Prostate gland (tissue), 2 donors: ENCODE measurements around the gene LCP2. TPM values are rescaled to one million over a fixed set of nuclear protein-coding genes. Genes with fewer than 3 reads are reported as not detected.

ENCODE experiments used
- DNase-seq: peaks from one replicate; pipeline ENCODE4 v3.0.0-alpha.2; 2019; ENCODE audit warnings: low spot score
- H3K27ac ChIP-seq, 2 donors: fragments of 200-600 bp; sonication (generic); 2 replicates each; pipeline ENCODE4 v1.5.1; 2017 to 2019
- H3K27me3 ChIP-seq: fragments of 200-600 bp; sonication (generic); replicated peaks from 2 replicates; pipeline ENCODE4 v1.5.1; 2019; ENCODE audit not compliant: insufficient read depth
- H3K36me3 ChIP-seq, 2 donors: fragments of 200-600 bp; sonication (generic); 1 replicate in 1 of 2; 2 replicates in 1 of 2; pipeline versions ENCODE4 v1.5.1 to v1.8.1; 2017 to 2019
- H3K4me1 ChIP-seq: fragments of 200-600 bp; sonication (generic); replicated peaks from 2 replicates; pipeline ENCODE4 v1.5.1; 2019
- H3K4me3 ChIP-seq, 2 donors: fragments of 200-600 bp; sonication (generic); 2 replicates each; pipeline ENCODE4 v1.5.1; 2017 to 2019
- H3K9me3 ChIP-seq: fragments of 200-600 bp; sonication (generic); 2 replicates; pipeline ENCODE4 v1.5.1; 2017
- POLR2A ChIP-seq: fragments of 450-650 bp; IDR thresholded peaks from one replicate; pipeline ENCODE4 v1.6.1; 2016; ENCODE audit warnings: antibody characterized with exemption, mild to moderate bottlenecking
- POLR2AphosphoS5 ChIP-seq: sonication (generic); formaldehyde crosslinking; IDR thresholded peaks from one replicate; pipeline ENCODE4 v1.6.1; 2017; ENCODE audit warnings: antibody characterized with exemption
- WGBS: methylation state at CpG from one replicate; pipeline ENCODE4 v1.1.5; 2018; 5-methylcytosine and 5-hydroxymethylcytosine counted together
- intact Hi-C: fragments of 100-400 bp; cut with DNase I; formaldehyde crosslinking; loops from one replicate; pipeline ENCODE4 v1.14.2; 2022
- total RNA-seq, 2 donors: library from RNA; depleted of rRNA; stranded (reverse); fragments of >200 nt; gene quantifications; one replicate each; pipeline ENCODE4 v1.1.0, GENCODE V29; 2016
- TF ChIP-seq, protein P1 (sequence below), 4 experiments: fragments of 200-600 bp in 2 of 4; fragments of 450-650 bp in 2 of 4; sonication (generic) in 2 of 4; IDR thresholded peaks; 1 replicate in 3 of 4; 2 replicates in 1 of 4; pipeline ENCODE4 v1.5.1; 2016 to 2019; ENCODE audit warnings: antibody characterized with exemption in 4 of 4, mild to moderate bottlenecking in 2 of 4, moderate library complexity in 2 of 4

The LCP2 gene
- total RNA-seq, 2 donors from 2014 or later = 3.3 to 11.3 TPM

DNA sequence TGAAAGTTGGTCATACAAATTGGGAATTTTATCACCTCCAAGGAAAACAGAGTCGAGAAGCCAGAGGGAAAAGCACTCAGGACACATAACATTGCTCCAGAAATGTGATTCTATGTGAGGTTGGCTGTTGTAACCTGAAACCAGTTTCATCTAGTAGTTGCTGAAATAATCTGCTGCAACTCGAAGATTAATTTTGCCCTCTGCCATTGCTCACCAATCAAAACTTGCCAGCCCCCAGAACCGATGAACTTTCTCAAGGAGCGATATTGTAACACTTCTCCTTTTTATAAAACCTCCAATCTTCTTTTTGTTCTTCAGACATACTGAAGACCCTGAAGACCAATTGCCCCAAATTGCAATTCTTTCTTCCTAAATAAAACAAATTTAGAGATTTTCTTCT, 33.7 kb downstream of the LCP2 start:
- intact Hi-C loops = no loop called here

DNA sequence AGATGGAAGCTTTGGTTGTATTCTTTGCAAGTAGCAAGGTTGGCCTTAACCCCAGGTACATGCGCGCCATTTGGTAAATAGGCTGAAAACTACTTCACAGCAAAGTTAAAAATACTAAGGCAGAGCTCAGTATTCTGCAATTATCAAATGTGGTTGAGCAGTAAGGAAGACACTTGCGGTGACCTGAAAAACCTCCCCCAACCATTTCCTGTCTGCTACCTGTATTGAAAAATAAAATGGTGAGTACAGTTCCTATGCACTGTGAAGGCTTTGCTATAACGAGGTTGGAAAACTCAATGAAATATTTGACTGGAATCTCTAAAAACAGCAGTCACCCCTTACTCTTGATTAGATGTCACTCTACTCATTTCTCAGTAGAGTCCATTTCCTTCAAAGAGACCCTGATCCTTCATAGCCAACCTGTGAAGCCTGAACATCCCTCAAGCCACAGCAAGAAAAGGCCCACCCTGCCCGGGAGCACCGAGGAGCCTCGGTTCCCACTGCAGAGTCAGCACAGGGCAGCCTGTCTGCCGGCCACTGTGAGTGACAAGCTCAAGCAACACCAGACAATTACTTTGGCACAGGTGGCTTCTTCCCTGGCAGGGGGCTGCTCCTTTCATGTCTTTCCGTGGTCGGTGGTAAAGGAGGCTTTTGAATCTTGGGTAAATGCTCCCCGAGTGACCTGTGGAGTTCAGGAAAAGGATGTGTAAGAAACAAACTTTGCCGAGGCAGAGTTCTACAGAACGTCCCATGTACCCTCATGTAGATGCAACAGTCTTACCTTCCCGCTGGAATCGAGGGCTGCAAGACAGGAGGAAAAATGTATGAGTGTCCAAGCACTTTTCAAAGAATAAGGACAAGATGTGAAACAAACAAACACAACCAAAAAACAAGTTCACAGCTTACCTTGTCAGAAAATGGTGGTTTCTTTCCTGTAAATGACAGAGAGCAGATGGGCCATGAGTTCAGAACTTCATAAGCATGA, 35.2 kb downstream of the LCP2 start:
- Histone ChIP-seq H3K27ac (no peak overlapping the region), H3K36me3 (no peaks in the 10 kb centered on the region)

More for the DNA sequence above, 33.7 kb downstream of the LCP2 start:
- H3K9me3 ChIP-seq = no peaks in the 10 kb centered on the region
- no peaks in the 10 kb centered on the region for H3K36me3 ChIP-seq
- no peak for TF ChIP-seq POLR2A
- TF ChIP-seq, protein P1, sequence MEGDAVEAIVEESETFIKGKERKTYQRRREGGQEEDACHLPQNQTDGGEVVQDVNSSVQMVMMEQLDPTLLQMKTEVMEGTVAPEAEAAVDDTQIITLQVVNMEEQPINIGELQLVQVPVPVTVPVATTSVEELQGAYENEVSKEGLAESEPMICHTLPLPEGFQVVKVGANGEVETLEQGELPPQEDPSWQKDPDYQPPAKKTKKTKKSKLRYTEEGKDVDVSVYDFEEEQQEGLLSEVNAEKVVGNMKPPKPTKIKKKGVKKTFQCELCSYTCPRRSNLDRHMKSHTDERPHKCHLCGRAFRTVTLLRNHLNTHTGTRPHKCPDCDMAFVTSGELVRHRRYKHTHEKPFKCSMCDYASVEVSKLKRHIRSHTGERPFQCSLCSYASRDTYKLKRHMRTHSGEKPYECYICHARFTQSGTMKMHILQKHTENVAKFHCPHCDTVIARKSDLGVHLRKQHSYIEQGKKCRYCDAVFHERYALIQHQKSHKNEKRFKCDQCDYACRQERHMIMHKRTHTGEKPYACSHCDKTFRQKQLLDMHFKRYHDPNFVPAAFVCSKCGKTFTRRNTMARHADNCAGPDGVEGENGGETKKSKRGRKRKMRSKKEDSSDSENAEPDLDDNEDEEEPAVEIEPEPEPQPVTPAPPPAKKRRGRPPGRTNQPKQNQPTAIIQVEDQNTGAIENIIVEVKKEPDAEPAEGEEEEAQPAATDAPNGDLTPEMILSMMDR (IDR thresholded peaks at IDR 0.05) = no peak
- no peak for TF ChIP-seq POLR2AphosphoS5
- H3K4me3 ChIP-seq = no peak overlapping the region
- no peaks in the 10 kb centered on the region for H3K4me1 ChIP-seq
- H3K27me3 ChIP-seq = peaks cover 4% of the 10 kb centered on the region
- H3K27ac ChIP-seq = no peak overlapping the region
- no peak for DNase-seq
- 64% methylated on average over 4 of the region's 4 CpGs for WGBS

DNA sequence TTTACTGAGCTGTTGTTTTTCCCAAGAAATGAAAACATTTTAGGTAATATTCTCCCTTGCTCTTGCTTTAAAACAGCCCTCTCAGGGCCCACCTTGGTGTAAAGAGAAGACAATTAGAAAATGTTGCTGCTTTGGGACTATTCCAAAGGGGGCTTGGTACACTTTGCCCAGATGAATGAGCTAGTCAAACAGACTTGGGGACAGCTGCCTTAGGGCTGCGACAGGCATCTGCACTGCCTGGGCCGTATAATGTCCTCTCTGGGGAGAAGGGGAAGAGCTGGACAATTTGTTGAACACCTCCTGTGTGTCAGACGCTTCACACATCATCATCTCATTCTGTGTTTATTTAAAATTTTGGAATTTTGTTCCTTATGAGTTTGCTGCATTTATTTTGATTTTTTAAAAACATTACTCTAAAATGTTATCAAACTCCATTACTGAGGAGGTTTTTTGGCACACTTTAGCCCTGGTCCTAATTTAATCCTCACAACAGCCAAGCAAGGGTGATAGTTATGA, 36.0 kb downstream of the LCP2 start:
- H3K9me3 ChIP-seq = no peaks in the 10 kb centered on the region
- H3K36me3 ChIP-seq = no peaks in the 10 kb centered on the region
- H3K4me3 ChIP-seq = no peak overlapping the region
- TF ChIP-seq POLR2A (no peak), POLR2AphosphoS5 (no peak)
- TF ChIP-seq, protein P1 (IDR thresholded peaks at IDR 0.05) = no peak
- WGBS = 81% methylated on average over 3 of the region's 3 CpGs
- no peaks in the 10 kb centered on the region for H3K4me1 ChIP-seq
- intact Hi-C loops = no loop called here
- H3K27me3 ChIP-seq = peaks cover 4% of the 10 kb centered on the region
- H3K27ac ChIP-seq = no peak overlapping the region
- DNase-seq = no peak

More for the DNA sequence above, 35.2 kb downstream of the LCP2 start:
- TF ChIP-seq POLR2AphosphoS5 (no peak), POLR2A (no peak)
- TF ChIP-seq, protein P1 (IDR thresholded peaks at IDR 0.05) = no peak
- Histone ChIP-seq H3K27me3 (peaks cover 4% of the 10 kb centered on the region), H3K4me1 (no peaks in the 10 kb centered on the region), H3K4me3 (no peak overlapping the region), H3K9me3 (no peaks in the 10 kb centered on the region)
- intact Hi-C loops = no loop called here
- DNase-seq = no peak
- WGBS = 80% methylated on average over 15 of the region's 15 CpGs

DNA sequence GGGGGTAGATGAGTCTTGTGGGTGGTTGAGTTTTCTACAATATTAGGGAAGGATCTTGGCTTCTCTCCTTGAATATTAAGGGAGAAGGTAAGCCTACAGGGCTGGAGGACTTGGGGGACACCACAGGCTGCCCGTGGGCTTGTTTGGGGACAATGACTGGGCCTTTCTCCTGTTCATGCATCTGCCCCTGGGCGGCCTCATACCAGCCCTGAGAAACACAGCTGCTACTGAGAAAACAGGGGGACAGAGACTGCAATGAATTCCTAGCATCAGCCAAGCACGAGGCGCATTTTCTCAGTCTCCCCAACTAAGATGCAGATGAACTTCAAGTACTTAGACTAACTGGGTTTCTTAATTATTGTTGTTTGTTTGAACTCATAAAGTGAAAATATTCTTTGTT, 40.2 kb downstream of the LCP2 start:
- Histone ChIP-seq H3K36me3 (no peaks in the 10 kb centered on the region), H3K4me1 (peaks cover under 1% of the 10 kb centered on the region), H3K27ac (no peak overlapping the region), H3K9me3 (no peaks in the 10 kb centered on the region), H3K27me3 (no peaks in the 10 kb centered on the region), H3K4me3 (no peak overlapping the region)
- DNase-seq = no peak
- WGBS = 94% methylated on average over 4 of the region's 4 CpGs
- intact Hi-C loops = no loop called here
- TF ChIP-seq, protein P1 (IDR thresholded peaks at IDR 0.05) = no peak
- TF ChIP-seq POLR2AphosphoS5 (no peak), POLR2A (no peak)
